ENCODE measurements around the gene IFFO2. TPM values are rescaled to one million over a fixed set of nuclear protein-coding genes. Genes with fewer than 3 reads are reported as not detected.

IFFO2 gene
- total RNA-seq, 2 donors from 2014 or later, result 2.3 to 14.0 TPM

GRCh38 chr1:18998016-18998724 lies 41.7 kb upstream of the IFFO2 start:
- DNase-seq (ENCODE audit: low spot score), result no peak
- H3K27me3 ChIP-seq, result no peaks in the 10 kb centered on the region
- H3K36me3 ChIP-seq, result no peaks in the 10 kb centered on the region
- H3K4me3 ChIP-seq, result no peak overlapping the region
- H3K9me3 ChIP-seq, result peaks cover 0 to 21% of the 10 kb centered on the region in 2 donors
- TF ChIP-seq, protein P1, sequence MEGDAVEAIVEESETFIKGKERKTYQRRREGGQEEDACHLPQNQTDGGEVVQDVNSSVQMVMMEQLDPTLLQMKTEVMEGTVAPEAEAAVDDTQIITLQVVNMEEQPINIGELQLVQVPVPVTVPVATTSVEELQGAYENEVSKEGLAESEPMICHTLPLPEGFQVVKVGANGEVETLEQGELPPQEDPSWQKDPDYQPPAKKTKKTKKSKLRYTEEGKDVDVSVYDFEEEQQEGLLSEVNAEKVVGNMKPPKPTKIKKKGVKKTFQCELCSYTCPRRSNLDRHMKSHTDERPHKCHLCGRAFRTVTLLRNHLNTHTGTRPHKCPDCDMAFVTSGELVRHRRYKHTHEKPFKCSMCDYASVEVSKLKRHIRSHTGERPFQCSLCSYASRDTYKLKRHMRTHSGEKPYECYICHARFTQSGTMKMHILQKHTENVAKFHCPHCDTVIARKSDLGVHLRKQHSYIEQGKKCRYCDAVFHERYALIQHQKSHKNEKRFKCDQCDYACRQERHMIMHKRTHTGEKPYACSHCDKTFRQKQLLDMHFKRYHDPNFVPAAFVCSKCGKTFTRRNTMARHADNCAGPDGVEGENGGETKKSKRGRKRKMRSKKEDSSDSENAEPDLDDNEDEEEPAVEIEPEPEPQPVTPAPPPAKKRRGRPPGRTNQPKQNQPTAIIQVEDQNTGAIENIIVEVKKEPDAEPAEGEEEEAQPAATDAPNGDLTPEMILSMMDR (IDR thresholded peaks at IDR 0.05), result no peak
- H3K4me1 ChIP-seq, result no peaks in the 10 kb centered on the region
- H3K27ac ChIP-seq, result no peak overlapping the region

DNA sequence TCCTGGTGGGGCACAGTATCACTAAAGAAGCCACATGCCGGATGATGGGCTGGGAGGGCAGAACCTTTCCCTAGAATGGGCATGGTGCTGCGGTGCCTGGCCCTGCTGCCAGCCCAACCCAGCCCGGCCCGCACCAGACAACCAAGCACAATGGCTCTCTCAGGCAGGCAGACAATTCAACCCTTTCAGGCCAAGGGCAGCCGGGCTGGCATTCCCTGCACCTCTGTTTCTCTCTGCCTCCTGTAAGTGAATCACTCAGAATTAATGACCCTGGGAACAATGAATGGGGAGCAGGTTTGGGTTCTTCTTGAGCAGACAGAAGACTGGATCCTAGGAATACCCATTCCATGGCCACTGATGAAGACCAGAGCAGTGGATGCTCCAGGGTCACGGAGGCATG lies 41.0 kb upstream of the IFFO2 start:
- no peak overlapping the region for H3K27ac ChIP-seq
- DNase-seq (ENCODE audit: low spot score), result no peak

GRCh38 chr1:18996548-18997177 lies 40.2 kb upstream of the IFFO2 start:
- no peak overlapping the region for H3K4me3 ChIP-seq
- no peaks in the 10 kb centered on the region for H3K27me3 ChIP-seq
- H3K36me3 ChIP-seq, result no peaks in the 10 kb centered on the region
- DNase-seq (ENCODE audit: low spot score), result no peak
- H3K4me1 ChIP-seq, result no peaks in the 10 kb centered on the region
- no peak overlapping the region for H3K27ac ChIP-seq
- TF ChIP-seq, protein P1 (IDR thresholded peaks at IDR 0.05), result no peak
- peaks cover 0 to 16% of the 10 kb centered on the region in 2 donors for H3K9me3 ChIP-seq

More for the DNA sequence above, 41.0 kb upstream of the IFFO2 start:
- TF ChIP-seq, protein P1 (IDR thresholded peaks at IDR 0.05), result no peak
- Histone ChIP-seq H3K9me3 (peaks cover 0 to 21% of the 10 kb centered on the region in 2 donors), H3K36me3 (no peaks in the 10 kb centered on the region), H3K4me1 (no peaks in the 10 kb centered on the region), H3K27me3 (no peaks in the 10 kb centered on the region), H3K4me3 (no peak overlapping the region)

DNA sequence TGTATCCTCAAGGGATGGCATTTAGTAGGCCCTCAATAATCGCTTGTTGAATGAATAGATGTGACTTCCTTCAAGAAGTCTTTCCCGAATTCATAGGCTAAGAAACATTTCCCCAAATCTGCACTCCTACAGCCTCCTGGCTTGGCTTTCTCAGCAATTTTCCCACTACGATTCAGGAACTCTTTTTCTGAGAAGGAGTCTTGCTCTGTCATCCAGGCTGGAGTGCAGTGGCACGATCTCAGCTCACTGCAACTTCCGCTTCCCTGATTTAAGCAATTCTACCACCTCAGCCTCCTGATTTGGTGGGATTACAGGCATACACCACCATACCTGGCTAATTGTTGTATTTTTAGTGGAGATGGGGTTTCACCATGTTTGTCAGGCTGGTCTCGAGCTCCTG lies 37.9 kb upstream of the IFFO2 start:
- TF ChIP-seq, protein P1 (IDR thresholded peaks at IDR 0.05), result no peak
- no peaks in the 10 kb centered on the region for H3K9me3 ChIP-seq
- no peaks in the 10 kb centered on the region for H3K4me1 ChIP-seq

DNA sequence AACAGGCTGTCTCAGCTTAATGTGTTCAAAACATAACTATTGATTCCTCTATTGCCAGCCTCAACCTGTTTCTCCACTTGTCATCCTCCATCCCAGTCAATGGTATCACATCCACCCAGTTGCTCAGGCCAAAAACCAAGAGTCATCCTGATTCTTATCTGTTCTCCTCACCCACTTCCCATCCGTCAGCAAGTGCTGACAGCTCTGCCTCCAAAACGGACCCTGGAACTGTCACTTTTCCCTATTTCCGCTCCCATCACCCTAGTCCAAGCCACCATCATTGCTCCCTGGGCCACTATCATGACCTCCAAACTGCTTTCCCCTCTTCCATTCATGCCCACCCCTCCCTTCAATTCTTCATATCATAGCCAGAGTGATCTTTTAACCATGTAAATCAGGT lies 36.2 kb upstream of the IFFO2 start:
- Histone ChIP-seq H3K36me3 (no peaks in the 10 kb centered on the region), H3K4me1 (no peaks in the 10 kb centered on the region), H3K27me3 (no peaks in the 10 kb centered on the region), H3K9me3 (no peaks in the 10 kb centered on the region), H3K4me3 (no peak overlapping the region), H3K27ac (no peak overlapping the region)
- no peak for DNase-seq (ENCODE audit: low spot score)
- TF ChIP-seq, protein P1 (IDR thresholded peaks at IDR 0.05), result no peak

More for the DNA sequence above, 37.9 kb upstream of the IFFO2 start:
- DNase-seq (ENCODE audit: low spot score), result no peak
- Histone ChIP-seq H3K27ac (no peak overlapping the region), H3K36me3 (no peaks in the 10 kb centered on the region), H3K27me3 (no peaks in the 10 kb centered on the region), H3K4me3 (no peak overlapping the region)

Measured in right atrium auricular region (tissue), 2 donors.